GM12878 (cell line): ENCODE data around the gene RBM19.

Source experiments
- JUNB ChIP-seq: IDR thresholded peaks from 2 replicates; pipeline ENCODE4 v1.6.1; 2016; ENCODE audit warnings: antibody characterized with exemption, mild to moderate bottlenecking
- MTA2 ChIP-seq: fragments of 450-650 bp; IDR thresholded peaks from 2 replicates; pipeline ENCODE4 v1.6.1; 2016; ENCODE audit warnings: low read depth, mild to moderate bottlenecking, moderate library complexity
- NBN ChIP-seq: fragments of 450-650 bp; IDR thresholded peaks from 2 replicates; pipeline ENCODE4 v1.6.1; 2016
- NR2C2 ChIP-seq: IDR thresholded peaks from 2 replicates; pipeline ENCODE4 v1.6.1; 2011; ENCODE audit warnings: borderline replicate concordance, low read depth; ENCODE audit not compliant: control insufficient read depth, insufficient read length
- PKNOX1 ChIP-seq: fragments of 450-650 bp; IDR thresholded peaks from 2 replicates; pipeline ENCODE4 v1.6.1; 2016; ENCODE audit warnings: mild to moderate bottlenecking
- RAD21 ChIP-seq: IDR thresholded peaks from 2 replicates; pipeline ENCODE4 v1.6.1; 2011; ENCODE audit warnings: mild to moderate bottlenecking, low read depth, low read length, moderate library complexity; ENCODE audit not compliant: insufficient read depth
- SMAD5 ChIP-seq: IDR thresholded peaks from 2 replicates; pipeline ENCODE4 v1.6.1; 2016; ENCODE audit warnings: antibody characterized with exemption, low read depth
- TAF1 ChIP-seq: IDR thresholded peaks from 2 replicates; pipeline ENCODE4 v1.6.1; 2011; ENCODE audit warnings: mild to moderate bottlenecking, low read depth, low read length, borderline replicate concordance
- YY1 ChIP-seq: IDR thresholded peaks from 2 replicates; pipeline ENCODE4 v1.6.1; 2011; ENCODE audit warnings: low read depth, mild to moderate bottlenecking, low read length
- ZNF24 ChIP-seq: fragments of 450-650 bp; IDR thresholded peaks from 2 replicates; pipeline ENCODE4 v1.6.1; 2017; ENCODE audit warnings: antibody characterized with exemption, mild to moderate bottlenecking
- TF ChIP-seq, protein P1 (sequence below): fragments of 450-650 bp; formaldehyde crosslinking; IDR thresholded peaks from 2 replicates; pipeline ENCODE4 v1.4.0; 2020; ENCODE audit warnings: mild to moderate bottlenecking, moderate library complexity
- TF ChIP-seq, protein P2 (sequence below), 3 experiments: IDR thresholded peaks in 2 of 3; conservative IDR thresholded peaks in 1 of 3; 2 replicates each; pipeline ENCODE4 v1.5.1; 2011; ENCODE audit warnings: low read depth in 3 of 3, low read length in 3 of 3, mild to moderate bottlenecking in 3 of 3, control low read depth in 2 of 3, moderate library complexity in 2 of 3, inconsistent platforms in 1 of 3, mixed read lengths in 1 of 3; ENCODE audit not compliant: control insufficient read depth in 2 of 3, insufficient read depth in 1 of 3; ENCODE audit errors: extremely low read depth in 1 of 3
- TF ChIP-seq, protein P3 (sequence below): fragments of 450-650 bp; IDR thresholded peaks from 2 replicates; pipeline ENCODE4 v1.6.1; 2018; ENCODE audit warnings: borderline replicate concordance, mild to moderate bottlenecking; ENCODE audit not compliant: partially characterized antibody

DNA sequence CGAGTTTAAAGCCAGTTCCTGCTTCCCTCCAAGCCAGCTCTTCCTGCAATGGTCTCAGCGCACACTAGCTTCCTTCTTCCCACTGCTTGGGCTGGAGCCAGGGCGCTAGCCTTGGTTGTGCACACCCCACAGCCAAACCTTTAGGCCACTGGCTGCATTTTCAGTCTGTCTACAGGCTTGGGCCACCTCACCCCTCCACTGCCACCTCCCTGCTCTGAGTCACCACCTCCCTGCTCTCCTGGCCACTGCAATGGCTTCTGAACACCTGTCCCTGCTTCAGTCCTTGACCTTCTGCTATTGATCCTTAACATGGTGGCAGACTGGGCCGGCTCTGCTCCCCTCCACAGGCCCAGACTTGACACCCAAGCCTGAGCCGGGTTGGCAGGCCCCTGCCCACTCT lies 151.1 kb downstream of the RBM19 start:
- TF ChIP-seq PKNOX1 (no peak), NBN (no peak), TAF1 (no peak), SMAD5 (no peak), NR2C2 (no peak), YY1 (no peak), MTA2 (no peak), ZNF24 (no peak), RAD21 (no peak), JUNB (no peak)
- TF ChIP-seq, protein P1, sequence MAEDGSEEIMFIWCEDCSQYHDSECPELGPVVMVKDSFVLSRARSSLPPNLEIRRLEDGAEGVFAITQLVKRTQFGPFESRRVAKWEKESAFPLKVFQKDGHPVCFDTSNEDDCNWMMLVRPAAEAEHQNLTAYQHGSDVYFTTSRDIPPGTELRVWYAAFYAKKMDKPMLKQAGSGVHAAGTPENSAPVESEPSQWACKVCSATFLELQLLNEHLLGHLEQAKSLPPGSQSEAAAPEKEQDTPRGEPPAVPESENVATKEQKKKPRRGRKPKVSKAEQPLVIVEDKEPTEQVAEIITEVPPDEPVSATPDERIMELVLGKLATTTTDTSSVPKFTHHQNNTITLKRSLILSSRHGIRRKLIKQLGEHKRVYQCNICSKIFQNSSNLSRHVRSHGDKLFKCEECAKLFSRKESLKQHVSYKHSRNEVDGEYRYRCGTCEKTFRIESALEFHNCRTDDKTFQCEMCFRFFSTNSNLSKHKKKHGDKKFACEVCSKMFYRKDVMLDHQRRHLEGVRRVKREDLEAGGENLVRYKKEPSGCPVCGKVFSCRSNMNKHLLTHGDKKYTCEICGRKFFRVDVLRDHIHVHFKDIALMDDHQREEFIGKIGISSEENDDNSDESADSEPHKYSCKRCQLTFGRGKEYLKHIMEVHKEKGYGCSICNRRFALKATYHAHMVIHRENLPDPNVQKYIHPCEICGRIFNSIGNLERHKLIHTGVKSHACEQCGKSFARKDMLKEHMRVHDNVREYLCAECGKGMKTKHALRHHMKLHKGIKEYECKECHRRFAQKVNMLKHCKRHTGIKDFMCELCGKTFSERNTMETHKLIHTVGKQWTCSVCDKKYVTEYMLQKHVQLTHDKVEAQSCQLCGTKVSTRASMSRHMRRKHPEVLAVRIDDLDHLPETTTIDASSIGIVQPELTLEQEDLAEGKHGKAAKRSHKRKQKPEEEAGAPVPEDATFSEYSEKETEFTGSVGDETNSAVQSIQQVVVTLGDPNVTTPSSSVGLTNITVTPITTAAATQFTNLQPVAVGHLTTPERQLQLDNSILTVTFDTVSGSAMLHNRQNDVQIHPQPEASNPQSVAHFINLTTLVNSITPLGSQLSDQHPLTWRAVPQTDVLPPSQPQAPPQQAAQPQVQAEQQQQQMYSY (CRISPR knock-in tag) = no peak
- TF ChIP-seq, protein P2, sequence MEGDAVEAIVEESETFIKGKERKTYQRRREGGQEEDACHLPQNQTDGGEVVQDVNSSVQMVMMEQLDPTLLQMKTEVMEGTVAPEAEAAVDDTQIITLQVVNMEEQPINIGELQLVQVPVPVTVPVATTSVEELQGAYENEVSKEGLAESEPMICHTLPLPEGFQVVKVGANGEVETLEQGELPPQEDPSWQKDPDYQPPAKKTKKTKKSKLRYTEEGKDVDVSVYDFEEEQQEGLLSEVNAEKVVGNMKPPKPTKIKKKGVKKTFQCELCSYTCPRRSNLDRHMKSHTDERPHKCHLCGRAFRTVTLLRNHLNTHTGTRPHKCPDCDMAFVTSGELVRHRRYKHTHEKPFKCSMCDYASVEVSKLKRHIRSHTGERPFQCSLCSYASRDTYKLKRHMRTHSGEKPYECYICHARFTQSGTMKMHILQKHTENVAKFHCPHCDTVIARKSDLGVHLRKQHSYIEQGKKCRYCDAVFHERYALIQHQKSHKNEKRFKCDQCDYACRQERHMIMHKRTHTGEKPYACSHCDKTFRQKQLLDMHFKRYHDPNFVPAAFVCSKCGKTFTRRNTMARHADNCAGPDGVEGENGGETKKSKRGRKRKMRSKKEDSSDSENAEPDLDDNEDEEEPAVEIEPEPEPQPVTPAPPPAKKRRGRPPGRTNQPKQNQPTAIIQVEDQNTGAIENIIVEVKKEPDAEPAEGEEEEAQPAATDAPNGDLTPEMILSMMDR (IDR thresholded peaks at IDR 0.05 in 2 of 3, conservative IDR thresholded peaks at IDR 0.05 in 1 of 3; ENCODE audit: control insufficient read depth in 2 of 3, extremely low read depth in 1 of 3, insufficient read depth in 1 of 3, low read depth in 3 of 3, low read length in 3 of 3) = no peak
- TF ChIP-seq, protein P3, sequence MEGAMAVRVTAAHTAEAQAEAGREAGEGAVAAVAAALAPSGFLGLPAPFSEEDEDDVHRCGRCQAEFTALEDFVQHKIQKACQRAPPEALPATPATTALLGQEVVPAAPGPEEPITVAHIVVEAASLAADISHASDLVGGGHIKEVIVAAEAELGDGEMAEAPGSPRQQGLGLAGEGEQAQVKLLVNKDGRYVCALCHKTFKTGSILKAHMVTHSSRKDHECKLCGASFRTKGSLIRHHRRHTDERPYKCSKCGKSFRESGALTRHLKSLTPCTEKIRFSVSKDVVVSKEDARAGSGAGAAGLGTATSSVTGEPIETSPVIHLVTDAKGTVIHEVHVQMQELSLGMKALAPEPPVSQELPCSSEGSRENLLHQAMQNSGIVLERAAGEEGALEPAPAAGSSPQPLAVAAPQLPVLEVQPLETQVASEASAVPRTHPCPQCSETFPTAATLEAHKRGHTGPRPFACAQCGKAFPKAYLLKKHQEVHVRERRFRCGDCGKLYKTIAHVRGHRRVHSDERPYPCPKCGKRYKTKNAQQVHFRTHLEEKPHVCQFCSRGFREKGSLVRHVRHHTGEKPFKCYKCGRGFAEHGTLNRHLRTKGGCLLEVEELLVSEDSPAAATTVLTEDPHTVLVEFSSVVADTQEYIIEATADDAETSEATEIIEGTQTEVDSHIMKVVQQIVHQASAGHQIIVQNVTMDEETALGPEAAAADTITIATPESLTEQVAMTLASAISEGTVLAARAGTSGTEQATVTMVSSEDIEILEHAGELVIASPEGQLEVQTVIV = no peak
